ENCODE measurements around the gene ZG16B.

Gene ZG16B
- total RNA-seq, result 0 to 0.49 reads per million in 2 donors

GRCh38 chr16:2829501-2830354, at the start of gene ZG16B:
Gene ZG16B, plus strand, starts transcription at chr16:2830303. Its CDS starts 139 bp downstream, at chr16:2830442.
- DNase-seq, result no peak

GRCh38 chr16:2782583-2783351, 47.3 kb upstream of the ZG16B start:
- DNase-seq, result no peak

GRCh38 chr16:2783581-2784357, 46.3 kb upstream of the ZG16B start:
- no peak for DNase-seq

- no peak for DNase-seq
Measured at GRCh38 chr16:2784358-2785100, 45.6 kb upstream of the ZG16B start.

- no peak for DNase-seq
Measured at GRCh38 chr16:2785101-2785991, 44.8 kb upstream of the ZG16B start.

- DNase-seq, result no peak
Measured at GRCh38 chr16:2786061-2786825, 43.9 kb upstream of the ZG16B start.

- DNase-seq, result no peak
Measured at GRCh38 chr16:2786826-2787151, 43.3 kb upstream of the ZG16B start.

- DNase-seq, result no peak
Measured at GRCh38 chr16:2787406-2787805, 42.7 kb upstream of the ZG16B start, which contains the start of gene PRSS33. Gene PRSS33, minus strand, starts transcription at chr16:2787560. Its CDS starts 1,013 bp downstream, at chr16:2786547.

- DNase-seq, result no peak
Measured at GRCh38 chr16:2787961-2788360, 42.1 kb upstream of the ZG16B start.

- DNase-seq, result no peak
Measured at GRCh38 chr16:2790631-2791030, 39.5 kb upstream of the ZG16B start.

- no peak for DNase-seq
Measured at GRCh38 chr16:2791174-2791573, 38.9 kb upstream of the ZG16B start.

GRCh38 chr16:2792940-2793339, 37.2 kb upstream of the ZG16B start:
- no peak for DNase-seq

- no peak for DNase-seq
Measured at GRCh38 chr16:2795395-2796143, 34.5 kb upstream of the ZG16B start.

- DNase-seq, result no peak
Measured at GRCh38 chr16:2798723-2799204, 31.3 kb upstream of the ZG16B start.

- DNase-seq, result no peak
Measured at GRCh38 chr16:2799205-2799858, 30.8 kb upstream of the ZG16B start.

- no peak for DNase-seq
Measured at GRCh38 chr16:2799859-2800226, 30.3 kb upstream of the ZG16B start.

GRCh38 chr16:2803545-2804195, 26.4 kb upstream of the ZG16B start:
- DNase-seq, result no peak

GRCh38 chr16:2804728-2805127, 25.4 kb upstream of the ZG16B start:
- no peak for DNase-seq

- no peak for DNase-seq
Measured at GRCh38 chr16:2806286-2806685, 23.8 kb upstream of the ZG16B start.

Measured in T-helper 9 cell (primary cell).